Right ventricle myocardium inferior (tissue), 1 donor: ENCODE data around the gene RBBP8. TPM values are rescaled to one million over a fixed set of nuclear protein-coding genes. Genes with fewer than 3 reads are reported as not detected.

ENCODE experiments used
- ATAC-seq: fragments of 200-7000 bp; cut with Tn5 transposase; one replicate; pipeline ENCODE4 v1.9.1; 2020; ENCODE audit warnings: mild to moderate bottlenecking, moderate library complexity
- DNase-seq: peaks from one replicate; pipeline ENCODE4 v3.0.0; 2021; ENCODE audit errors: missing footprints
- intact Hi-C: fragments of 100-400 bp; cut with DNase I; formaldehyde crosslinking; loops from one replicate; pipeline ENCODE4 v1.11.0; 2022
- total RNA-seq: library from RNA; stranded (reverse); fragmentation: NEBNext Ultra II Directional; extraction: Animal tissue kit (Norgen Biotek cat#: 25700); gene quantifications from one replicate; pipeline ENCODE4 v1.2.1, GENCODE V29; 2021
- donor health status: DM: no; HTN: yes; CAD: no; lungs with severe emphysema.

Gene RBBP8
- total RNA-seq, 1 donor from 2014 or later: 5.1 TPM

DNA sequence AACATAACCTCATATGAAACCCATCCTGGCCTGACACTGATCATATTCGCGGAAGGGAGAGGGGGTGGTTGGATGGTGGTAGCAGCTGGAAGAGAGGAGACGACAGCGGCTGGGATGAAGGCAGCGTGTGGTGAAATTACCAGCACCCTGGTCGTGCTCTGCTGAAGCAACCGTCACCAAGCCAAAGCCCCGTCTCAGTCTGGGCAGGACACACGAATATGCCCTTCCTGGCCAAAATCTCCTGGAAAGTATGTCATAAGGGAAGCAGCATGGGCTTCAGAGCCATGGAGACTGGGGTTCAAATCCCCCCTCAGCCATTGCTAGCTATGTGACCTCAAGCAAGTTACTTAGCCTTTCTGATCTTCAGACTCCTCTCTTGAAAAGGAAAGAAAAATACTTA, 139.0 kb downstream of the RBBP8 start:
- intact Hi-C loops: no loop called here
- DNase-seq: no peak
- ATAC-seq: no peak

DNA sequence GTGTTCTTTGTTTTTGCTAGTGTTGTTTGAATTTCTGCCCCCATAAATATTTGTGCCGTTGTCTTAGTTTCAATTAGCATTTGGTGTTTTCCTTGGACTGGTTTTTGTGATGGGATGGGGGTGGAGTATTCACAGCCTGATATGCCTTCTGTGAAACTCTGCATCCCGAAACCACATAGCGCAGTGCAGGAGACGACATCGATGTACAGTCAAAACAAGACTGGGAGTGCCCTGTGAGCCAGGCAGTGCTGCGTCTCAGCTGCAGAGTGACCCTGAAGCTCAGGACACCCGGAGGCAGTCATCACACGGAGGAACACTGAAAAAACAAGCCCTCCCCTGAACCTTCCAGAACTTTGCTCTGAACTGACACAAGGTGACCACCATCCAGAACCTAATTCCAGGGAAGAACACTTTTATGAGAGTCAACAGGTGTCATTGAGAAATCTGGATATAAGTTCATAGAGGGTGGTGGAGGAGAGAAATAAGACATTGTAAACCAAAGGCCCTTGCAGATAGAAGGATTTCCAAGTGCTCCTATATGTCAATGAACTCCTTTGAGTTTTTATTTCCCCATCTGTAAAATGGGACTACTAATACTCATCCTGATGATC, 141.0 kb downstream of the RBBP8 start:
- no peak for ATAC-seq
- intact Hi-C loops: no loop called here
- no peak for DNase-seq

Other genes starting within 250 kb of the RBBP8 start
- gene CABLES1, start 202.2 kb downstream of the RBBP8 start, total RNA-seq: 3.1 TPM